Loucy (cell line): ENCODE data around the gene STAC3.

Source experiments
- H2AFZ ChIP-seq: fragments of 200-600 bp; sonication (generic); 2 replicates; pipeline ENCODE4 v1.6.0; 2016; ENCODE audit warnings: antibody characterized with exemption, mild to moderate bottlenecking, low read length, moderate library complexity
- H3F3A ChIP-seq: fragments of 200-600 bp; 2 replicates; pipeline ENCODE4 v1.6.0; 2016; ENCODE audit warnings: antibody characterized with exemption, low read depth, mild to moderate bottlenecking
- H3K27me3 ChIP-seq: fragments of 200-600 bp; sonication (generic); 2 replicates; pipeline ENCODE4 v1.6.1; 2014; ENCODE audit warnings: low read length, mild to moderate bottlenecking; ENCODE audit not compliant: insufficient read depth, poor library complexity, severe bottlenecking
- H3K36me3 ChIP-seq: fragments of 200-600 bp; sonication (generic); 2 replicates; pipeline ENCODE4 v1.6.1; 2016; ENCODE audit warnings: low read length; ENCODE audit not compliant: insufficient read depth
- H3K4me1 ChIP-seq: fragments of 200-600 bp; sonication (generic); 2 replicates; pipeline ENCODE4 v1.5.1; 2014; ENCODE audit warnings: low read length, mild to moderate bottlenecking; ENCODE audit not compliant: insufficient read depth, poor library complexity, severe bottlenecking
- H3K4me2 ChIP-seq: fragments of 200-600 bp; sonication (generic); 2 replicates; pipeline ENCODE4 v1.6.0; 2014; ENCODE audit warnings: antibody characterized with exemption, low read length, low read depth, mild to moderate bottlenecking; ENCODE audit not compliant: poor library complexity, severe bottlenecking
- H3K4me3 ChIP-seq: fragments of 200-600 bp; sonication (generic); 2 replicates; pipeline ENCODE4 v1.5.1; 2014; ENCODE audit warnings: low read length, mild to moderate bottlenecking, mixed read lengths; ENCODE audit not compliant: poor library complexity, severe bottlenecking
- H3K79me2 ChIP-seq: fragments of 200-600 bp; sonication (generic); 2 replicates; pipeline ENCODE4 v1.6.1; 2014; ENCODE audit warnings: low read length; ENCODE audit not compliant: insufficient read depth
- H3K9ac ChIP-seq: fragments of 200-600 bp; sonication (generic); 2 replicates; pipeline ENCODE4 v1.6.0; 2014; ENCODE audit warnings: mild to moderate bottlenecking, low read depth, low read length, moderate library complexity; ENCODE audit not compliant: poor library complexity, severe bottlenecking
- H3K9me2 ChIP-seq: fragments of 200-600 bp; sonication (generic); replicated peaks from 2 replicates; pipeline ENCODE4 v1.6.1; 2016; ENCODE audit warnings: low read depth, low read length, mixed read lengths
- H3K9me3 ChIP-seq: fragments of 200-600 bp; sonication (generic); 2 replicates; pipeline ENCODE4 v1.6.1; 2014; ENCODE audit warnings: mild to moderate bottlenecking, antibody characterized with exemption, low read length, low read depth; ENCODE audit not compliant: insufficient read depth
- H4K20me1 ChIP-seq: fragments of 200-600 bp; sonication (generic); 2 replicates; pipeline ENCODE4 v1.6.0; 2014; ENCODE audit warnings: antibody characterized with exemption, low read length, mild to moderate bottlenecking; ENCODE audit not compliant: insufficient read depth, poor library complexity, severe bottlenecking
- EZH2phosphoT487 ChIP-seq: fragments of 200-600 bp; IDR thresholded peaks from 2 replicates; pipeline ENCODE4 v1.6.1; 2018; ENCODE audit warnings: antibody characterized with exemption, mild to moderate bottlenecking, moderate library complexity, borderline replicate concordance
- TF ChIP-seq, protein P1 (sequence below): fragments of 200-600 bp; sonication (generic); conservative IDR thresholded peaks from 2 replicates; pipeline ENCODE4 v1.5.1; 2014; ENCODE audit warnings: mild to moderate bottlenecking, antibody characterized with exemption, low read length

The STAC3 gene

DNA sequence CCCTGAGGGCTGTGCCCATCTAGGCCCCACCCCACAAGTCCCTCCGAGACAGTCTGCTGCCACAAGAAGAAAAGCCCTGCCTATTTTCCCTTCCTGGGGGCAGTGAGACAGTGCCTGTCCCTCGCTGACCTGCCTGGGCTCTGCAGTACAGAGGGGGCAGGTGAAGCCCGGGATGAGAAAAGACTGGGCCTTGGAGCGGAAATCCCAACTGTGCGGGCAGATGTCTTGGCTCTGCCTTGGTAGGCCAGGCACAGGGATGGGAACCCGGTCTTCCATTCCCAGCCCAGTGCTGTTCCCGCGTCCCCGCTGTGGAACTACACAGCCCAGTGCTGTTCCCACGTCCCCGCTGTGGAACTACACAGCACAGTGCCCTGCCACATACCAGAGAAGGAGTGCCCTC, 47.2 kb downstream of the STAC3 start:
- Histone ChIP-seq H2AFZ (no peak overlapping the region), H3K4me2 (no peak overlapping the region), H4K20me1 (no peaks in the 10 kb centered on the region), H3K4me3 (no peak overlapping the region), H3K4me1 (no peaks in the 10 kb centered on the region), H3F3A (no peaks in the 10 kb centered on the region), H3K27me3 (no peaks in the 10 kb centered on the region), H3K9me2 (no peaks in the 10 kb centered on the region), H3K36me3 (no peaks in the 10 kb centered on the region), H3K9me3 (no peaks in the 10 kb centered on the region), H3K79me2 (no peaks in the 10 kb centered on the region), H3K9ac (no peak overlapping the region)
- no peak for TF ChIP-seq EZH2phosphoT487
- TF ChIP-seq, protein P1, sequence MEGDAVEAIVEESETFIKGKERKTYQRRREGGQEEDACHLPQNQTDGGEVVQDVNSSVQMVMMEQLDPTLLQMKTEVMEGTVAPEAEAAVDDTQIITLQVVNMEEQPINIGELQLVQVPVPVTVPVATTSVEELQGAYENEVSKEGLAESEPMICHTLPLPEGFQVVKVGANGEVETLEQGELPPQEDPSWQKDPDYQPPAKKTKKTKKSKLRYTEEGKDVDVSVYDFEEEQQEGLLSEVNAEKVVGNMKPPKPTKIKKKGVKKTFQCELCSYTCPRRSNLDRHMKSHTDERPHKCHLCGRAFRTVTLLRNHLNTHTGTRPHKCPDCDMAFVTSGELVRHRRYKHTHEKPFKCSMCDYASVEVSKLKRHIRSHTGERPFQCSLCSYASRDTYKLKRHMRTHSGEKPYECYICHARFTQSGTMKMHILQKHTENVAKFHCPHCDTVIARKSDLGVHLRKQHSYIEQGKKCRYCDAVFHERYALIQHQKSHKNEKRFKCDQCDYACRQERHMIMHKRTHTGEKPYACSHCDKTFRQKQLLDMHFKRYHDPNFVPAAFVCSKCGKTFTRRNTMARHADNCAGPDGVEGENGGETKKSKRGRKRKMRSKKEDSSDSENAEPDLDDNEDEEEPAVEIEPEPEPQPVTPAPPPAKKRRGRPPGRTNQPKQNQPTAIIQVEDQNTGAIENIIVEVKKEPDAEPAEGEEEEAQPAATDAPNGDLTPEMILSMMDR, result no peak

DNA sequence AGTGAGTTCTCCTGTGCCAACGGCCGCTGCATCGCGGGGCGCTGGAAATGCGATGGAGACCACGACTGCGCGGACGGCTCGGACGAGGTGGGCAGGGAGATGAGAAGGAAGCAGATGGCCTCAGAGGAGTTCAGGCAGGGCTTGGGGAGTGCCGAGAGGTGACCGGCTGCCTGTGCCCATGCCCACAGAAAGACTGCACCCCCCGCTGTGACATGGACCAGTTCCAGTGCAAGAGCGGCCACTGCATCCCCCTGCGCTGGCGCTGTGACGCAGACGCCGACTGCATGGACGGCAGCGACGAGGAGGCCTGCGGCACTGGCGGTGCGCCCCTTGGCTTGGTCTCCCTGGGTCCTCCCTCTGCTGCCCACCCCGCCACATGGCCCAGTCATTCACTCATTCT, 47.8 kb downstream of the STAC3 start:
- Histone ChIP-seq H4K20me1 (no peaks in the 10 kb centered on the region), H3F3A (no peaks in the 10 kb centered on the region), H3K36me3 (no peaks in the 10 kb centered on the region), H3K9me3 (no peaks in the 10 kb centered on the region), H3K4me3 (no peak overlapping the region), H3K9ac (no peak overlapping the region), H3K9me2 (no peaks in the 10 kb centered on the region), H3K4me2 (no peak overlapping the region), H3K79me2 (no peaks in the 10 kb centered on the region), H3K27me3 (no peaks in the 10 kb centered on the region), H2AFZ (no peak overlapping the region), H3K4me1 (no peaks in the 10 kb centered on the region)
- TF ChIP-seq, protein P1, result no peak
- TF ChIP-seq EZH2phosphoT487, result no peak

DNA sequence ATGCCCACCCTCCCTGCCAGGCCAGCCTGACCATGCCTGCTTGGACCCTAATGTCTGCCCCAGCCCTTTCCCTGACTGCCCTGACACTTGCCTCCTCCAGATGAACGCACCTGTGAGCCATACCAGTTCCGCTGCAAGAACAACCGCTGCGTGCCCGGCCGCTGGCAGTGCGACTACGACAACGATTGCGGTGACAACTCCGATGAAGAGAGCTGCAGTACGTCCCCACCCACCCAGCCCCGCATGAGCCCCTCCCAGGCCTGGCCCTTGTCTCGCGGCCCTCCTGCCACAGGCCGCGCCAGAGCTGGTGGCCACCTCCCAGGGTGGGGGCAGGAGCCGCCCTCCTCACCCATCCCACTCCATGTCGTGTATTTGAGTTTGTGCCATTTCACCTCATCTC, 48.7 kb downstream of the STAC3 start:
- no peaks in the 10 kb centered on the region for H3F3A ChIP-seq
- TF ChIP-seq, protein P1, result no peak
- no peak for TF ChIP-seq EZH2phosphoT487
- no peaks in the 10 kb centered on the region for H3K9me2 ChIP-seq
- no peaks in the 10 kb centered on the region for H3K79me2 ChIP-seq
- no peaks in the 10 kb centered on the region for H3K36me3 ChIP-seq
- no peaks in the 10 kb centered on the region for H3K27me3 ChIP-seq
- no peak overlapping the region for H3K4me2 ChIP-seq
- H2AFZ ChIP-seq, result no peak overlapping the region
- no peaks in the 10 kb centered on the region for H4K20me1 ChIP-seq
- no peak overlapping the region for H3K9ac ChIP-seq
- no peak overlapping the region for H3K4me3 ChIP-seq
- no peaks in the 10 kb centered on the region for H3K9me3 ChIP-seq
- no peaks in the 10 kb centered on the region for H3K4me1 ChIP-seq
